GM19025 (cell line): ENCODE measurements around the gene CCDC85C.

Experiments used
- ATAC-seq: cut with Tn5 transposase; IDR thresholded peaks from one replicate; pipeline ENCODE4 v1.9.1; 2021; ENCODE audit warnings: mild to moderate bottlenecking, low read depth, moderate library complexity; ENCODE audit not compliant: unreplicated experiment

The CCDC85C gene

DNA sequence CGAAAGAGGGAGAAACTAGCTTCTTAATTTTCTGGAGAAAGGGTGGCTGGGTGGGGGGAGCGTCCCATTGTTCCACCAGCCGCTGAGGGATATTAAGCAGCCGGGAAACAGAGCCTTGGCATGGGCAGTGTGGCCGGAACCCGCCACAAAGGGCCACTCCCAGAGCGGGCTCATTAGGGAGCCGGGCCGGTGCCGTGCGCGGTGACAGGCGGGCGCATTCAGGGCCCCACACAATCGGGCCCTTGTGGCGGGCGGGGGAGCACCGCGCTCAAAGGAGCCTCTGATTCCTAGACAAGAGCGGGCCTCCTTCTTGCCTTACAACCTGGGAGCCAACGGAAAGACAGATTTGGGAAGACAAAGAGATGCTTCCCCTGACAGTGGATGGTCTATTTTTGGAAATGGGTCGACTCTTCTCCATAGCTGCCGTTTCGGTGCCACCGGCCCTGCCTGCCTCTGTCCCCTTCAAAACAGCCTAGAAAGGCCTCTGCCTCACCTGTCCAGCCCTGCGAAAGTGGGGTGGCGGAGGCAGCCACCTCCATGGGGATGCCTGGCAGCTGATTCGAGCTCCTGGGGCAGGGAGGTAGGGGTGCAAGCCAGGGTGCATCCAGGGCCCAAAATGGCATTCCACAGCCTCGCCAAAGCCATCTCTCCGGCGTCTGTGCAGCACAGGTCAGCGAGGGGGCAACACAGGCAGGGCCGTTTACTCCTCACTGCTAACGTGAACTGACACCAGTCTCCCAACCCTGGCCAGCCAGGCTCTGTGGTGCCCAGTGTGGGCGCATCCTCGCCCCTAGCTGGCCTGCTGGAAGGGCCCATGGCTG, 10.9 kb downstream of the CCDC85C start:
- no peak for ATAC-seq

- ATAC-seq: no peak
Observed at GRCh38 chr14:99592394-99592793, 11.6 kb downstream of the CCDC85C start.

DNA sequence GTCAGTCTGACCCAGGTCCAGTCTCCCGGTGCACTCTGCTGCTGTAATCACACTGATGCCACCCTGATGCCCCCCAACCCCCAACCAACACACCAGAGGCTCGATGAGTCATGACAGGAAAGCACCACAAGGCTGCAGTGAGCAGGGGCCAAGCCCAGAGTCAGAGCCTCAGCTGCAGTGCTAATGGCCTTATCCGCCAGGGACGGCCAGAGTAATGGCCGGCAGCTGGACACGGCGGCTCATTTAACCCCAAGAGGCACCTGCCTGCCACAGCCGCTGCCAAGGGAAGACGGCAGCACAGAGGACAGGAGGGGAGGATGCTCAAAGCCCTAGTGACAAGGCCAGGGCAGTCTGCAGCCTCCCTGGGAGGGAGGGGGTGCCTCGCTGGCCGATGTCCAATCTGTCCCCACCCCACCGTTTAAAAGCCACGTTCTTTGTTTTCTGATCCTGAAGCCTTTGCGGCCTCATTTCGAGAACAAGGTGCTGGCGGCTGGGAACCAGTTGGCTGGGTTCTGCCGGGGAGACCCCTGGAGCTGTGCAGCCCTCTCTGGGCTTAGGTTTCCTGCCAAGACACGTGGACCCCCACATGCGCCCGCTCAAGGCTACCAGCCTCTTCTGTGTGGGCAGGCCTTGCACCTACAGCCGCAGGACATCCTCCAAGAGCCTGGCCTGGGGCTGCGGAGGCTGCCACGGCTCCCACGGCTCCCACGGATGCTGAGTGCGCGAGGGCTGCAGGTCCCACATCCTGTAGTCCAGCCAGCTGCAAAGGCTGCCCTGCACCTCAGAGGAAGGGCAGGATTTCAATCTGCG, 13.1 kb downstream of the CCDC85C start:
- no peak for ATAC-seq

DNA sequence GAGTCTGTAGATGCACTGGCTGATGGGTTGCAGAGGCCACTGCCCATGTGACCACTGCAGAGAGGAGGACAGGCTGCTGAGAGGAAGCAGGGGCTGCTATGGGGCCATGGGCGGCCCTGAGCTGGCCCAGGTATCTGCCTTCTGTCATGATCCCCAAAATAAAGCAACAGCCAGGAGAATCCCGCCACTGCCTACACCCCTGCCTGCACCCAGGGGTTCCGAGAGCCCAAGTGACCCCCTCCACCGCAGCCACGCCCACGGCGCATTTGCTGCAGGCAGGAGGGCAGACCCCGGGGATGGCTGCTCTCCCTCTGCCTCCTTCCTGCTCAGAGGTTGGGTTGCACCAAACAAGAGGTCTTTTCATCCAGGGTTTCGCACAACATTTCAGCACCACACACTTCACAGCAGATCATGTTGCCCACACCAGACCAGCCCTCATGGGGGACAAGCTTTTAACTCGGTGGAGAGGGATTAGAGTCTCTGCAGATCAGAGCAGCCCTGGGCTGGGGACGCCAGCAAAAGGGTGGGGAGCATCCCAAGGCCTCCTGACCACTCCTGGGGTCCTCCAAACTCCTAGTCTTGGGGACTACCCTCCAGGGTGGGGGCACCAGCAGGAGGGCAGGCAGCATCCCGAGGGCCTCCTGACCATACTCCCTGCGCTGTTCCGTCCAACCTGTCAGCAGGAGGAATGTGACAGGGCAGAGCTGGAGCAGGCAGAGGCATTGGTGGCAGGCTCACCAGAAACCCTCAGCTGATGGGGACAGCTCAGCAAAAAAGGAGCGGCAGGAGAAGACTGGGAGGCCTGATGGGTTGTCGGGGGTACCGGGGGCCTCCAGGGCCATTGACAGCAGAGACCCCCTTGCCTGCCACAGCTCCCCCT, 14.1 kb downstream of the CCDC85C start:
- ATAC-seq: no peak

GRCh38 chr14:99589031-99589441, 15.0 kb downstream of the CCDC85C start:
- ATAC-seq: no peak

DNA sequence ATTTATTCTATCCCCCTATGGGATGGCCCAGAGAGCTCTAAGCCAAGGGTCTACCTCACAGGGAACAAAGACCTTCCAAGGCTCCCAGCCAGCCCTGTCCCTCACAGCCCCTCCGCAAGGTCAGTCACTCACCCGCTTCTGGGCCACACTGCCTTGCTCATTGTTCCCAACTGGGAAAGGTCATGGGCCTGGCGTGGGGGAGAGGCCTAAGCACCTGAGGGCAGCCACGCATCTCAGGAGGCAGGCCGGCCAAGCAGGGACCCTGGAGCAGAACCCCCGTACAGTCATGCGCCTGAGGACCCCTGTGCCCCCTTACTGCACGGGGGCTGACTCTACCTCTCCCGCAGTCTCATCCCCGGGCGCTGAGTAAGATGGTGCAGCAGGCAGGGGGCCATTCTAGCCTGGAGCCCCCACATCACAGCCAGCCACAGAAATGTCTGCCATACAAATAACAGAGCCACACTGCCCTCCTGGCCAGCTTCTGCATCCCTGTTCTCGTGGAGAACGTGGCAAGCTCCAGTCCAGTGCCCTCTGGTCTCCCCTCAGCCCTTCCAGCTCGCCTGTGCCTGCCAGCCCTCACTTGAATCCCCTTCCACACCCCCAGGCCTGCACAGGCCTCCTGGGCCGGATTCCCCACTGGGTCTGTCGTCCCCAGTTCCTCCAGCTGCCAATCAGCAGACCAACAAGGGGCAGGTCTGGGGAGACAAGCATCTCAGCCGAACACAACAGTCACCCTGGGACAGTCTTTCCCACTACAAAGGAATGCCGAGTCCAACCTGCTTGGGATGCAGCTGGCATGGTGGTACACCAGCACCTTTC, 16.3 kb downstream of the CCDC85C start:
- no peak for ATAC-seq

DNA sequence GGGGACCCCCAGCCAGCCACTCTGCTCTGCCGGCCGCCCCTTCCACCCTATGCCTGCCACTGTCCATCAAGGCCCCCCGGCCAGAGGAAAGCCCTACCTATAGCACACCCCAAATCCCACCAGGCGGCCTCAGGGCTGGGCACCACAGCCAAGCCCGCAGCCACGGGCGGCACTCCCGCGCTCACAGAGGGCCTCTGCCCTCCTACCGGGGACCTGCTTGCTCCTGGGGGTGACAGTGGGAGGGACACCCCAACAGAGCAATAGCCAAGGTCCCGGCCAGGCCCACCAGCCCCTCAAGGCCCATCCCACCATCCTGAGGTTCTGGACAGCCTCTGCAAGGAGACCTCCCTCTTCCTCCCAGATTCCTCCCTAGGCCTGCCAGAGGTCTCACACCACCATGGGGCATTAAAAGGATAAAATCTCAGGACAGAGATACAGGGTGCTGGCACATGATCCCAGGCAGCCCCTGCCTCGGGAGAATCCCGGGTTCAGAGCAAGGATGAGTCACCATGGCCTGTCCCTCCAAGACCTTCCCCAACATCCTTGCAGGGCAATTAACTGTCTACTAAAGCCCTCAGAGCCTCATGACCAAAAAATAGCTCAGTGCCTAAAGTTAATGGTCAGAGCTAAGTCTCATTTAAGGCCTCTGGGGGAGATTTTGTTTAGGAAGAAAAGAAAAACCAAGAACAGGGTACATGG, 17.1 kb downstream of the CCDC85C start:
- no peak for ATAC-seq

DNA sequence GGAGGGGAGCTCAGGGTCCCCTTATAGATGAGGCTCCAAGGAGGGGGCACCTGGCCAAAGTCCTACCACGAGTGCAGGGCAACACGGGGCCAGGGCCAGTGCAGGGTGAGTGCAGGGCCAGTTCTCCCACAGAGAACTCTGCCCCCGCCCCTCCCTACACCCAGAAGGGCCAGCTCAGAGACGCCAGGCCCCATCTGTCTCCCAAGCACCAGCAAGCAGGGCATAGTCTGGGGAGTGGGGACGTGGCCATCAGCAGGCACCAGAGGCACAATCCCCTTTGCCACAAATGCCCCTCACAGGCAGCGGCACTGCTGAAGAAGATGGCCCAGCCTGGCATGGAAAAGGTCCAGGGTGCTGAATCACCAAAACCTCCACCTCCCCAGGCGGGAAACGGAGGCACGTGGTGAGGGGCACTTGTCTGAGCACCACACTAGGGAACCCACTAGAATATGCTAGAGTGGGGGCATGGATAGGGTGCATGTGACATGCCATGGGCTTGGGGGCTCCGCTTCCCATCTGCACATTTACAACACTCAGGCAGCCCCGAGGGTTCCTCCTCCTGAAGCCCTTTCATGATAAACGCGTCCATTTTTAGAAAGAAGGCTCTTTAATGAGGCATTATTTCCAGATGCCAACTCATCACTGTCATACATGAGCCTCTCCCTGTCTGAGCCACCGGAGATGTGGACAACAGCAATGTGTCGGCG, 17.8 kb downstream of the CCDC85C start:
- ATAC-seq: no peak

DNA sequence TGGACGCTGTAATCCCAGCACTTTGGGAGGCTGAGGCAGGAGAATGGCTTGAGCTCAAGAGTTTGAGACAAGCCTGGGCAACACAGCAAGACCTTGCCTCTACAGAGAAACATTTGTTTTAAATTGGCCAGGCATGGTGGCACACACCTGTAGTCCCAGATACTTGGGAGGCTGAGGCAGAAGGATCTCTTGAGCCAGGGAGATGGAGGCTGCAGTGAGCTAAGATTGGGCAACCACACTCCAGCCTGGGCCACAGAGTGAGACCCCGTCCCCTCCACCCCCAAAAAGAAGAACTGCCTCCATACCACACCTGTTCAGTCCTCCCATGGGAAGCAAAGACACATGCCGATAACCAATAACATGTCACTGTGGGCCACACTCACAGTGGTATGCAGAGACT, 19.2 kb downstream of the CCDC85C start:
- ATAC-seq: no peak

- no peak for ATAC-seq
Observed at GRCh38 chr14:99581938-99582337, 22.1 kb downstream of the CCDC85C start.

- no peak for ATAC-seq
Observed at GRCh38 chr14:99581374-99581773, 22.6 kb downstream of the CCDC85C start.

DNA sequence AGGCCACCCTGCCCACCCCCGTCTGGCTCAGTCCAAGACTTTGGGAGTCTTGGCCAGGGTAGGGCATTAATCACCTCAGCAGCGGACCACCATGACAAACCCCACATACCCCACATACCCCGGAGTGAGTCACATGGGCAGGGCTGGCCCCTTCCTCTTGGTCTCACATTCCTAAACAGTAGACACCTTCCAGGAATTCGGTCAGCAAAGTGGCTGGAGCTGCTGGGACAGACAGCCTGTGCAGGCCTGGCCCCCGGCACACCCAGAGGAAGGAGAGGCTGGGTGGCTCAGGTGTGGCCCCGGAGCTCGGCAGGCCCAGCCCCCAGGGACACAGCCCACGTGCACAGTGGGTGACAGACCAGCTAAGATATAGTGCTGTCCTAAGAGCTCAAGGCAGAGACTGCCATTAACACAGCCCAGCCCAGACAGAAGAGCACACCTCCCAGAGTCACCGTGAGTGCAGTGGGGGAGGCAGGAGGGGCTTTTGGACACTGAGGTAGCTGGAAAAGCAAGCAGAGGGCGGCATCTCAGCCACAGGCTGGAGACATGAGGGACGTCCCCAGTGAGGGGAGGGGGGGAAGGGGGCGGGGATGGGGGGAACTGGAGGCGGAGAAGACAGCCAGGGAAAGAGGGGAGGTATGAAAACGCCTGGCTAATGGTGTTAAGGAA, 24.0 kb downstream of the CCDC85C start:
- no peak for ATAC-seq

GRCh38 chr14:99579120-99579836, 24.7 kb downstream of the CCDC85C start:
- ATAC-seq: no peak

DNA sequence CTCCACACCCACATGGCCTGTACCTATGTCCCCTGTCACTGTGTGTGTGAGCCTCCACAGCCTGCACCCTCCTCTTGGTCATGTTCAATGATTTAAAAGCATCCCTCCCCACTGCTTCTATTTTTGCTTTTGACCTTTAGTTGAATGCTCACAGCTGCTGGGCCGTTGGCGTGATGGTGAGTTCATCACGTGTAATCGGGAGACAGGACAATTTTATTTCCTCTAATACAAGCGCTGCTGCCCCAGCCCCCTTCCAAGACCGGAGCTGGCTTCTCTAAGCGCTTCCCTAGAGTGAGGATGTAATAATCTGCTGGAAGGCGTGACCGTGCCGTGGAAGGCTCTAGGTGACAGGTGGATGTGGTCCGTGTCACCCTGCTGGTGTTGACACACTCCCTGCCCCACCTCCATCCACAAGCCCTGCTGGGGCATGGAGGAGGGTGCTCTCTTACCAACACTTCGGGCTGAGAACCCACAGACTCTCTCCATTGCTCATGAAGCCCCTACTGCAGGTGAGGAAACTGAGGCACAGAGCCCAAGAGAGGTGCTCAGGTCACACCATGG, 25.4 kb downstream of the CCDC85C start:
- ATAC-seq: no peak

GRCh38 chr14:99576761-99577705, 27.0 kb downstream of the CCDC85C start:
- no peak for ATAC-seq

GRCh38 chr14:99576304-99576703, 27.7 kb downstream of the CCDC85C start:
- ATAC-seq: no peak
